K562 (cell line): ENCODE measurements around the gene RNF115. TPM values are rescaled to one million over a fixed set of nuclear protein-coding genes. Genes with fewer than 3 reads are reported as not detected.

ENCODE experiments used
- ATAC-seq: fragments of 200-7000 bp; cut with Tn5 transposase; 3 replicates; pipeline ENCODE4 v1.9.1; 2020; ENCODE audit warnings: moderate library complexity
- BruUV-seq: library from RNA; stranded (reverse); fragments of 400-500 nt; replicated peaks from 2 replicates; lab custom pipeline; 2021; lab: Mats Ljungman, UMichigan
- CTCF ChIA-PET: fragments of 300-600 bp; formaldehyde crosslinking; extraction: SDS; loops from one replicate; lab custom pipeline; 2021; ENCODE audit warnings: low intra/inter-chr PET ratio; lab: Yijun Ruan, JAX
- POLR2A ChIA-PET: fragments of 300-600, 350-650 bp; sonication (Branson Sonifier 250); formaldehyde crosslinking; extraction: SDS; loops from one replicate; lab custom pipeline; 2021; ENCODE audit warnings: antibody characterized with exemption, inconsistent platforms; lab: Yijun Ruan, JAX
- DNase-seq, 4 experiments: peaks; one replicate each; pipeline versions ENCODE4 v3.0.0 to v3.0.0-alpha.2; 2011 to 2018; ENCODE audit warnings: low spot score in 3 of 4, mixed read lengths in 3 of 4; ENCODE audit errors: extremely low read depth in 1 of 4
- FAIRE-seq: peaks from 2 replicates; lab custom pipeline; 2011; peaks lifted over from hg19 to GRCh38; lab: Jason Lieb, UNC
- H2AFZ ChIP-seq: 2 replicates; pipeline ENCODE4 v1.6.0; 2011; ENCODE audit warnings: low read depth, low read length, control low read depth, inconsistent platforms
- H3K27ac ChIP-seq: fragments of 200-600 bp; 3 replicates; pipeline ENCODE4 v1.8.0; 2011; ENCODE audit warnings: low read depth, mild to moderate bottlenecking, control low read depth, inconsistent platforms, low read length, moderate library complexity, mixed read lengths; ENCODE audit errors: extremely low read depth
- H3K27me3 ChIP-seq, 2 experiments: fragments of 300-600 bp in 1 of 2; 2 replicates in 1 of 2; 3 replicates in 1 of 2; pipeline versions ENCODE4 v1.6.0 to v1.8.0; 2011; ENCODE audit warnings: inconsistent platforms in 2 of 2, low read length in 2 of 2, mild to moderate bottlenecking in 1 of 2, mixed read lengths in 1 of 2, moderate library complexity in 1 of 2; ENCODE audit not compliant: control insufficient read depth in 2 of 2, insufficient read depth in 2 of 2
- H3K36me3 ChIP-seq: fragments of 300-600 bp; 3 replicates; pipeline ENCODE4 v1.8.0; 2011; ENCODE audit warnings: mild to moderate bottlenecking, low read length, inconsistent platforms; ENCODE audit not compliant: control insufficient read depth, insufficient read depth
- H3K4me1 ChIP-seq, 2 experiments: fragments of 200-600 bp in 1 of 2; replicated peaks in 1 of 2; 2 replicates in 1 of 2; 3 replicates in 1 of 2; pipeline versions ENCODE4 v1.5.1 to v1.8.0; 2011; ENCODE audit warnings: inconsistent platforms in 2 of 2, low read length in 2 of 2, mild to moderate bottlenecking in 1 of 2, mixed read lengths in 1 of 2, moderate library complexity in 1 of 2; ENCODE audit not compliant: control insufficient read depth in 2 of 2, insufficient read depth in 2 of 2
- H3K4me2 ChIP-seq: 2 replicates; pipeline ENCODE4 v1.6.1; 2011; ENCODE audit warnings: low read length, control low read depth, inconsistent platforms, mixed read lengths; ENCODE audit not compliant: insufficient read depth
- H3K4me3 ChIP-seq: fragments of 200-600 bp; sonication (generic), shearing (Covaris generic); 2 replicates; pipeline ENCODE4 v1.5.1; 2016; ENCODE audit warnings: control low read depth, inconsistent platforms
- H3K79me2 ChIP-seq: fragments of 200-600 bp; 3 replicates; pipeline ENCODE4 v1.8.0; 2011; ENCODE audit warnings: low read length, inconsistent platforms; ENCODE audit not compliant: control insufficient read depth, insufficient read depth
- H3K9ac ChIP-seq, 2 experiments: 2 replicates each; pipeline versions ENCODE4 v1.6.0 to v1.6.1; 2011; ENCODE audit warnings: low read depth in 2 of 2, low read length in 2 of 2, control low read depth in 1 of 2, inconsistent platforms in 1 of 2, mild to moderate bottlenecking in 1 of 2, mixed read lengths in 1 of 2; ENCODE audit not compliant: insufficient read depth in 1 of 2
- H3K9me1 ChIP-seq: one replicate; pipeline ENCODE4 v1.6.0; 2011; ENCODE audit warnings: inconsistent platforms, mild to moderate bottlenecking, low read length, moderate library complexity; ENCODE audit not compliant: control insufficient read depth, insufficient read depth
- H3K9me3 ChIP-seq: replicated peaks from 2 replicates; pipeline ENCODE4 v1.5.1; 2011; ENCODE audit warnings: low read depth, low read length, inconsistent platforms; ENCODE audit not compliant: control insufficient read depth, insufficient read depth
- H4K20me1 ChIP-seq: replicated peaks from 2 replicates; pipeline ENCODE4 v1.6.1; 2011; ENCODE audit warnings: low read length, inconsistent platforms, mixed read lengths; ENCODE audit not compliant: control insufficient read depth, insufficient read depth
- CC2D1A ChIP-seq: fragments of 450-650 bp; IDR thresholded peaks from 2 replicates; pipeline ENCODE4 v1.6.1; 2017; ENCODE audit warnings: mild to moderate bottlenecking
- CLOCK ChIP-seq: fragments of 250-450 bp; sonication (Bioruptor Pico); IDR thresholded peaks from 2 replicates; pipeline ENCODE4 v1.4.0; 2020; ENCODE audit warnings: mild to moderate bottlenecking, moderate library complexity, borderline replicate concordance
- FOXA1 ChIP-seq: fragments of 450-650 bp; IDR thresholded peaks from 2 replicates; pipeline ENCODE4 v1.6.1; 2016; ENCODE audit warnings: mild to moderate bottlenecking, borderline replicate concordance
- SPI1 ChIP-seq: IDR thresholded peaks from 2 replicates; pipeline ENCODE4 v1.6.1; 2011; ENCODE audit warnings: low read depth, low read length, control low read depth, borderline replicate concordance
- ZNF232 ChIP-seq: sonication (generic); formaldehyde crosslinking; IDR thresholded peaks from 2 replicates; pipeline ENCODE4 v1.8.0; 2022; ENCODE audit warnings: mild to moderate bottlenecking, missing genetic modification reagents
- WGBS: fragments of 100-300 bp; shearing (Covaris generic); methylation state at CpG from one replicate; pipeline ENCODE4 v1.1.6; 2016; ENCODE audit warnings: low coverage, mixed read lengths; ENCODE audit not compliant: insufficient coverage; ENCODE audit errors: missing lambda C conversion rate; 5-methylcytosine and 5-hydroxymethylcytosine counted together
- in situ Hi-C: fragments of 300-500 bp; cut with MboI; formaldehyde crosslinking; loops from 4 replicates; pipeline ENCODE4 v1.15.0; 2018; ENCODE audit warnings: inconsistent platforms, mixed read lengths
- intact Hi-C: fragments of 100-400 bp; cut with micrococcal nuclease; formaldehyde crosslinking; loops from 2 replicates; pipeline ENCODE4 v1.14.2; 2022
- polyA plus RNA-seq, 8 experiments: library from polyadenylated mRNA; depleted of rRNA in 4 of 8; stranded (reverse) in 5 of 8; unstranded in 3 of 8; fragments of >200 nt; fragmentation: Nextera tagmentation in 2 of 8; fragmentation: Illumina TruSeq in 1 of 8; extraction: Ambion mirVana in 2 of 8; extraction: Trizol in 1 of 8; gene quantifications; 2 replicates each; pipeline versions ENCODE4 v1.2.1 to v1.2.3, GENCODE V29; 2011 to 2014; ENCODE audit warnings: inconsistent platforms in 1 of 8, missing spikeins in 1 of 8
- total RNA-seq, 7 experiments: library from RNA; depleted of rRNA in 6 of 7; stranded (reverse); fragments of >200 nt in 6 of 7; fragmentation: Illumina TruSeq in 2 of 7; extraction: Trizol in 2 of 7; gene quantifications; 2 replicates each; pipeline versions ENCODE4 v1.2.1 to v1.2.3, GENCODE V29; 2011 to 2021; ENCODE audit warnings: low replicate concordance in 1 of 7
- TF ChIP-seq, protein P1 (sequence below): fragments of 450-650 bp; formaldehyde crosslinking; IDR thresholded peaks from 2 replicates; pipeline ENCODE4 v1.4.0; 2022; ENCODE audit warnings: mild to moderate bottlenecking, moderate library complexity
- TF ChIP-seq, protein P2 (sequence below): sonication (generic); IDR thresholded peaks from 2 replicates; pipeline ENCODE4 v1.6.1; 2016

RNF115 gene
- total and polyA plus RNA-seq, 9 of the 15 experiments (the other 6 are each of a cell fraction or from before 2014, with no cell fraction given), result 1.9 to 14.3 (median 9.5) TPM

DNA sequence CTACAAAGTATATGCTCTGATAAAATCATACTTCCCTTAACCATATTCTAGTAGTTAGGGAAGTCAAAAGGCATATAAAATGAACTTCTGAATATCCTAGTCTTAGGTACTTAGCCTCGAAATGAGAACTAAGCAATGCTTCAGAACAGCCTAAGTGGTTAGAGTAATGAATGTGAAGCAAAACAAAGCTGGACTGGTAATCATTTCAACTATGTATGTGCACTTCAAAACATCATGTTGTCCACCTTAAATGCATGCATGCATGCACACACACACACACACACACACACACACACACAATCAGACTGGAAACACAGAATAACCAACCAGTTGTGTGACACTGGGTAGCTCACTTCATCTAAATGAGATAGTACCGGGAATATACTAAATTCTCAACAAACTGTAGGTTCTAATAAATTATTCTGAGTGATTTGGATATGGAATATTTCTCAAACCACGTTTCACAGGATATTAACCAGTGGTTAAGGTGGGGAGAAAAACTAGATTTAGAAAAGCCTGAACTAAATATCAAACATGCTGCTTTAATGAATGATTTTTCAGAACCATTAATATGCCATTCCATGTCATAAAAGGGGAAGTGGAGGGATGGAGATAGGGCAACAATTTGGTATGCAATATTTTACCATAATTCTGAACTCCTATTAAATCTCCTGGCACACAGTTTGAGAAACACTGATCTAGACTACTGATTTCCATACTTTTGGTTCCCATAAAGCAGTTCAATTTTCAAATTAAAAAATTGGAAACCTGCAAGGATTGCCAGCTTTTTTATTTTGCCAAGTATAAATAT is 19.5 kb downstream of the RNF115 start:
- POLR2A ChIA-PET, result interaction anchor here (0.9 to 2.1 kb wide), 5 partner anchors 10 to 232 kb away, joined by 3 to 5 read pairs (median 4); no protein-coding TSS in a partner anchor
- H3K9me1 ChIP-seq, result no peaks in the 10 kb centered on the region
- H3K4me3 ChIP-seq, result no peak overlapping the region
- BruUV-seq, result no TSS peak
- CTCF ChIA-PET, result no interaction called here
- WGBS, result 53% methylated on average over 3 of the region's 3 CpGs
- no peaks in the 10 kb centered on the region for H3K9me3 ChIP-seq
- H3K79me2 ChIP-seq, result peaks cover 39% of the 10 kb centered on the region
- in situ Hi-C loops, result loop anchor here (10.0 kb wide), 1 partner anchor 310 kb away; no protein-coding TSS in a partner anchor
- intact Hi-C loops, result no loop called here
- H3K27ac ChIP-seq, result no peak overlapping the region
- H3K4me2 ChIP-seq, result no peak overlapping the region
- 0 out of 2 replicates have a peak, but pooled peaks cover 3% of the 10 kb centered on the region for H4K20me1 ChIP-seq
- ATAC-seq (no peak; the same call in 2 of the 3 replicates), FAIRE-seq (no peak), DNase-seq (no peak)
- H3K27me3 ChIP-seq, result no peaks in the 10 kb centered on the region
- H3K36me3 ChIP-seq, result peaks cover 9% of the 10 kb centered on the region
- TF ChIP-seq CC2D1A, result no peak
- TF ChIP-seq CLOCK (CRISPR knock-in tag), result no peak
- TF ChIP-seq, protein P1, sequence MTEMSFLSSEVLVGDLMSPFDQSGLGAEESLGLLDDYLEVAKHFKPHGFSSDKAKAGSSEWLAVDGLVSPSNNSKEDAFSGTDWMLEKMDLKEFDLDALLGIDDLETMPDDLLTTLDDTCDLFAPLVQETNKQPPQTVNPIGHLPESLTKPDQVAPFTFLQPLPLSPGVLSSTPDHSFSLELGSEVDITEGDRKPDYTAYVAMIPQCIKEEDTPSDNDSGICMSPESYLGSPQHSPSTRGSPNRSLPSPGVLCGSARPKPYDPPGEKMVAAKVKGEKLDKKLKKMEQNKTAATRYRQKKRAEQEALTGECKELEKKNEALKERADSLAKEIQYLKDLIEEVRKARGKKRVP, result no peak
- TF ChIP-seq, protein P2, sequence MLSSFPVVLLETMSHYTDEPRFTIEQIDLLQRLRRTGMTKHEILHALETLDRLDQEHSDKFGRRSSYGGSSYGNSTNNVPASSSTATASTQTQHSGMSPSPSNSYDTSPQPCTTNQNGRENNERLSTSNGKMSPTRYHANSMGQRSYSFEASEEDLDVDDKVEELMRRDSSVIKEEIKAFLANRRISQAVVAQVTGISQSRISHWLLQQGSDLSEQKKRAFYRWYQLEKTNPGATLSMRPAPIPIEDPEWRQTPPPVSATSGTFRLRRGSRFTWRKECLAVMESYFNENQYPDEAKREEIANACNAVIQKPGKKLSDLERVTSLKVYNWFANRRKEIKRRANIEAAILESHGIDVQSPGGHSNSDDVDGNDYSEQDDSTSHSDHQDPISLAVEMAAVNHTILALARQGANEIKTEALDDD, result peak; percentile 36; the same call in 1 of the 2 replicates
- no peak for TF ChIP-seq ZNF232 (CRISPR knock-in tag)
- TF ChIP-seq FOXA1, result no peak
- peak; percentile 87 for TF ChIP-seq SPI1
- H3K4me1 ChIP-seq, result no peaks in the 10 kb centered on the region; a peak in 1 of 5 replicates
- no peak overlapping the region for H3K9ac ChIP-seq
- no peak overlapping the region for H2AFZ ChIP-seq
